GM18951 (cell line): ENCODE data around the gene HDAC9.

Source experiments
- POLR2A ChIP-seq: IDR thresholded peaks from 4 replicates; pipeline ENCODE4 v1.6.1; 2011; ENCODE audit warnings: mild to moderate bottlenecking; ENCODE audit not compliant: insufficient read length, insufficient read depth; ENCODE audit errors: extremely low read depth
- in situ Hi-C: fragments of 300-500 bp; cut with MboI; formaldehyde crosslinking; loops from one replicate; pipeline ENCODE4 v1.12.0; 2022; ENCODE audit warnings: low sequenced_read_pairs, mixed read lengths, inconsistent platforms; ENCODE audit not compliant: unreplicated experiment

Gene HDAC9

GRCh38 chr7:18786196-18786727 lies 290.7 kb downstream of the HDAC9 start:
- in situ Hi-C loops, result no loop called here
- TF ChIP-seq POLR2A, result no peak

GRCh38 chr7:18786796-18787195 lies 291.2 kb downstream of the HDAC9 start:
- TF ChIP-seq POLR2A, result no peak
- in situ Hi-C loops, result no loop called here

GRCh38 chr7:18788026-18788425 lies 292.5 kb downstream of the HDAC9 start:
- TF ChIP-seq POLR2A, result no peak
- in situ Hi-C loops, result no loop called here

- TF ChIP-seq POLR2A, result no peak
- in situ Hi-C loops, result no loop called here
Measured at GRCh38 chr7:18792871-18793595, 297.5 kb downstream of the HDAC9 start.

- in situ Hi-C loops, result no loop called here
- TF ChIP-seq POLR2A, result no peak
Measured at GRCh38 chr7:18796216-18796615, 300.7 kb downstream of the HDAC9 start.

GRCh38 chr7:18798088-18798906 lies 302.7 kb downstream of the HDAC9 start:
- in situ Hi-C loops, result no loop called here
- TF ChIP-seq POLR2A, result no peak

GRCh38 chr7:18799899-18800298 lies 304.4 kb downstream of the HDAC9 start:
- TF ChIP-seq POLR2A, result no peak
- in situ Hi-C loops, result no loop called here

- in situ Hi-C loops, result no loop called here
- no peak for TF ChIP-seq POLR2A
Measured at GRCh38 chr7:18803923-18804322, 308.4 kb downstream of the HDAC9 start.

- in situ Hi-C loops, result no loop called here
- TF ChIP-seq POLR2A, result no peak
Measured at GRCh38 chr7:18806177-18806576, 310.6 kb downstream of the HDAC9 start.

- in situ Hi-C loops, result no loop called here
Measured at GRCh38 chr7:18808026-18808425, 312.5 kb downstream of the HDAC9 start.

GRCh38 chr7:18815261-18815960 lies 319.9 kb downstream of the HDAC9 start:
- TF ChIP-seq POLR2A, result no peak
- in situ Hi-C loops, result no loop called here

More at GRCh38 chr7:18808026-18808425, 312.5 kb downstream of the HDAC9 start:
- TF ChIP-seq POLR2A, result no peak

- TF ChIP-seq POLR2A, result no peak
- in situ Hi-C loops, result no loop called here
Measured at GRCh38 chr7:18820981-18821380, 325.4 kb downstream of the HDAC9 start.

- no peak for TF ChIP-seq POLR2A
- in situ Hi-C loops, result no loop called here
Measured at GRCh38 chr7:18821554-18821953, 326.0 kb downstream of the HDAC9 start.

GRCh38 chr7:18824157-18824556 lies 328.6 kb downstream of the HDAC9 start:
- in situ Hi-C loops, result no loop called here
- no peak for TF ChIP-seq POLR2A
